ENCODE results near the gene POLE2. TPM values are rescaled to one million over a fixed set of nuclear protein-coding genes. Genes with fewer than 3 reads are reported as not detected.
"Not testable (repeated sequence)": the region's sequence is repeated elsewhere in the genome, so short reads cannot be mapped to it uniquely, and the experiment has no call there.

The POLE2 gene
- total RNA-seq, 1 donor from 2014 or later: 5.4 TPM

DNA sequence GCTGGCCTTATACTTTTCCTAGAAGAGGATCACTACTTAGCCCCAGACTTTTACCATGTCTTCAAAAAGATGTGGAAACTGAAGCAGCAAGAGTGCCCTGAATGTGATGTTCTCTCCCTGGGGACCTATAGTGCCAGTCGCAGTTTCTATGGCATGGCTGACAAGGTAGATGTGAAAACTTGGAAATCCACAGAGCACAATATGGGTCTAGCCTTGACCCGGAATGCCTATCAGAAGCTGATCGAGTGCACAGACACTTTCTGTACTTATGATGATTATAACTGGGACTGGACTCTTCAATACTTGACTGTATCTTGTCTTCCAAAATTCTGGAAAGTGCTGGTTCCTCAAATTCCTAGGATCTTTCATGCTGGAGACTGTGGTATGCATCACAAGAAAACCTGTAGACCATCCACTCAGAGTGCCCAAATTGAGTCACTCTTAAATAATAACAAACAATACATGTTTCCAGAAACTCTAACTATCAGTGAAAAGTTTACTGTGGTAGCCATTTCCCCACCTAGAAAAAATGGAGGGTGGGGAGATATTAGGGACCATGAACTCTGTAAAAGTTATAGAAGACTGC, 65.9 kb downstream of the POLE2 start:
- no peak for DNase-seq (ENCODE audit: low spot score in 2 of 2)
- Histone ChIP-seq H3K4me1 (peaks cover 6 to 29% of the 10 kb centered on the region in 2 donors), H3K36me3 (peaks cover 3 to 23% of the 10 kb centered on the region in 2 donors), H3K27me3 (no peaks in the 10 kb centered on the region), H3K9me3 (no peaks in the 10 kb centered on the region), H3K4me3 (peak overlapping the region; percentile 63 to 98), H3K27ac (peak overlapping the region in 1 of 2 donors; percentile 97)
- intact Hi-C loops (cut with DNase I): loop anchor here (5.0 kb wide), 2 partner anchors 240 to 495 kb away; partner anchors contain the start of gene VCPKMT
- TF ChIP-seq, protein P1, sequence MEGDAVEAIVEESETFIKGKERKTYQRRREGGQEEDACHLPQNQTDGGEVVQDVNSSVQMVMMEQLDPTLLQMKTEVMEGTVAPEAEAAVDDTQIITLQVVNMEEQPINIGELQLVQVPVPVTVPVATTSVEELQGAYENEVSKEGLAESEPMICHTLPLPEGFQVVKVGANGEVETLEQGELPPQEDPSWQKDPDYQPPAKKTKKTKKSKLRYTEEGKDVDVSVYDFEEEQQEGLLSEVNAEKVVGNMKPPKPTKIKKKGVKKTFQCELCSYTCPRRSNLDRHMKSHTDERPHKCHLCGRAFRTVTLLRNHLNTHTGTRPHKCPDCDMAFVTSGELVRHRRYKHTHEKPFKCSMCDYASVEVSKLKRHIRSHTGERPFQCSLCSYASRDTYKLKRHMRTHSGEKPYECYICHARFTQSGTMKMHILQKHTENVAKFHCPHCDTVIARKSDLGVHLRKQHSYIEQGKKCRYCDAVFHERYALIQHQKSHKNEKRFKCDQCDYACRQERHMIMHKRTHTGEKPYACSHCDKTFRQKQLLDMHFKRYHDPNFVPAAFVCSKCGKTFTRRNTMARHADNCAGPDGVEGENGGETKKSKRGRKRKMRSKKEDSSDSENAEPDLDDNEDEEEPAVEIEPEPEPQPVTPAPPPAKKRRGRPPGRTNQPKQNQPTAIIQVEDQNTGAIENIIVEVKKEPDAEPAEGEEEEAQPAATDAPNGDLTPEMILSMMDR (IDR thresholded peaks at IDR 0.05): no peak

DNA sequence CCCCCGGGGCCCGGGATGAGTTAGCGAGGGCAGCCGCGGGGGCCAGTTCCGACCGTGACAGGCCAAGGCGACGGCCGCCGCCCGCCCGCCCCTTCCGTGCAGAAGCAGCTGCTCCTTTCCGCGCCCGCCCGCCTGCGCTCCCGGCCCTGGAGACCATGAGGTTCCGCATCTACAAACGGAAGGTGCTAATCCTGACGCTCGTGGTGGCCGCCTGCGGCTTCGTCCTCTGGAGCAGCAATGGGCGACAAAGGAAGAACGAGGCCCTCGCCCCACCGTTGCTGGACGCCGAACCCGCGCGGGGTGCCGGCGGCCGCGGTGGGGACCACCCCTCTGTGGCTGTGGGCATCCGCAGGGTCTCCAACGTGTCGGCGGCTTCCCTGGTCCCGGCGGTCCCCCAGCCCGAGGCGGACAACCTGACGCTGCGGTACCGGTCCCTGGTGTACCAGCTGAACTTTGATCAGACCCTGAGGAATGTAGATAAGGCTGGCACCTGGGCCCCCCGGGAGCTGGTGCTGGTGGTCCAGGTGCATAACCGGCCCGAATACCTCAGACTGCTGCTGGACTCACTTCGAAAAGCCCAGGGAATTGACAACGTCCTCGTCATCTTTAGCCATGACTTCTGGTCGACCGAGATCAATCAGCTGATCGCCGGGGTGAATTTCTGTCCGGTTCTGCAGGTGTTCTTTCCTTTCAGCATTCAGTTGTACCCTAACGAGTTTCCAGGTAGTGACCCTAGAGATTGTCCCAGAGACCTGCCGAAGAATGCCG, 66.7 kb downstream of the POLE2 start:
- intact Hi-C loops (cut with DNase I): loop anchor here (2.0 to 5.0 kb wide), 3 partner anchors 34 to 496 kb away; partner anchors contain the start of genes RPS29 and VCPKMT
- H3K27me3 ChIP-seq: no peaks in the 10 kb centered on the region
- peak in 1 of 2 donors; percentile 85 for DNase-seq (ENCODE audit: low spot score in 2 of 2)
- no peaks in the 10 kb centered on the region for H3K9me3 ChIP-seq
- peaks cover 3 to 25% of the 10 kb centered on the region in 2 donors for H3K36me3 ChIP-seq
- H3K4me1 ChIP-seq: peaks cover 6 to 29% of the 10 kb centered on the region in 2 donors
- peak overlapping the region; percentile 97 to 98 for H3K27ac ChIP-seq
- H3K4me3 ChIP-seq: peak overlapping the region; percentile 63 to 98
- TF ChIP-seq, protein P1 (IDR thresholded peaks at IDR 0.05): no peak

DNA sequence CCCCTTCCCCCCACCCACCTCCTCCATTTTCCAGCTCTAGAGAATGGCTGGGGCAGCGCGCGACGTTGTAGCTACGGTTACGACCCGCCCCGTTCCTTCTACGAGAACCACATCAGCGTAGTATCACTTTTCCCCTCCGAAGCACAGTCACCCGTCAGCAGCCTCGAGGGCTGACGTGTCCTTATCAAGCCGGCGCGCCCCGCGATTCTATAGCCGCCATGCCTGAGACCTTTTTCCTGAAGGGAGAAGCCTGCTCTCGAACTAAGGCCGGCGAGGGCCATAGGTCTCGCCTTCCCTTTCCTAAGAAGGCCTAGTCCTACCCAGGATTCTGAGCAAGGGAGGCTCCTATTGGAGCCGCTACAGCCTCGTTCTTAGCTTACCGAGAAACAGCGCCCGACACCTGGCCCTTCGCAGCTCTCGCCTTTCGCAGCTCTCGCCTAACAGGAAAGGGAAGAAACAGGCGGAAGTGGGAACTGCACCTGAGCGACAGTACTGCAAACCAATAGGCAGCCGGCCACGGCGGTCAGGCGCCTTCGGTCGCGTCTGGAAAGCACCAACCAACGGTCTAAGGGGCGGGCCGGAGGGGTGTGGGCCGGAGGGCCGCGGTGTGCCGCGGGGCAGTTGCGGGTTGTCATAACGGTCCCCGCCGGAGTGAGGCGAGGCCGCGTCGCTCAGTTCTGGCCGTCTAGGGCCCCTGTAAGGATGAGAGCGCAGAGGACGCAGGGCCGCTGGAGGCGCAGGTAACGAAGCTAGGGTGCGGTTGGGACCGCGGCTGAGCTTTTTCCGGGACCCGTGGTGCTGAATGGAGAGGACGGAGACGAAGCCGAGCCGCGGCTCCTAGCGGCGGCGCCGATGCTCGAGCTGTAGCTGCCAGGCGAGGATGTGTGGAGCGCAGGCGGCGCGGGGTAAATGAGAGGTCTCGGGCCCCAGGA, 67.6 kb downstream of the POLE2 start, which contains the start of the genes MGAT2 and RPL36AL:
Gene MGAT2, plus strand, starts transcription at position 618 of the 932 bp plus-strand sequence. CDS start 470 bp downstream, outside the sequence.
Gene RPL36AL, minus strand, starts transcription at position 445 of the 932 bp plus-strand sequence. CDS start 1,522 bp downstream, outside the sequence.
- Histone ChIP-seq H3K9me3 (no peaks in the 10 kb centered on the region), H3K27ac (peak within 1 kb of the TSS; percentile 97 to 98), H3K4me3 (peak within 1 kb of the TSS; percentile 63 to 98), H3K36me3 (peaks cover 0 to 23% of the 10 kb centered on the region in 2 donors), H3K4me1 (peaks cover 6 to 29% of the 10 kb centered on the region in 2 donors), H3K27me3 (no peaks in the 10 kb centered on the region)
- peak; percentile 95 to 98 for DNase-seq (ENCODE audit: low spot score in 2 of 2)
- TF ChIP-seq, protein P1 (IDR thresholded peaks at IDR 0.05): peak; percentile 20 to 32 (median 30)
- intact Hi-C loops (cut with DNase I): loop anchor here (1.0 to 5.0 kb wide), 5 partner anchors 14 to 497 kb away; partner anchors contain the start of genes LRR1, RPS29 and VCPKMT

DNA sequence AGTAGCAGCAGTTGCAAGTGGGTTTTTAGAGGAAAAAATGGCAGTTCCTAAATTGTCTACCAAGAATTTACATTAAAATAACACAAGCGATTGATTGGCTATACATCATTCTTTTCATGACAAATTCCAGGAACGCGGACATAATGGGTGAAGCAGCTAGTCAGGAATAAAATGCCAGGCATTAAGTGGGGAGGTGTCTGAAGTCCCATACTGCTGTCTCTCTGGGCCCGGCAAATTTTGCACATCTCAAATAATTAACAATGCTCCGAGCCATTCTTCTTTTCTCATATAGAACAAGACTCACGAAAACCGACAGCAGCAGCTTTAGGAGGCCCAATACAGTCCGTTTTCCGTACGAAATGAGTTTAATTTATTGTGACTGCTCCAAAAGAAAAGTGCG, 68.3 kb downstream of the POLE2 start:
- Histone ChIP-seq H3K27ac (peak overlapping the region; percentile 97 to 98), H3K27me3 (no peaks in the 10 kb centered on the region), H3K4me3 (peak overlapping the region; percentile 63 to 98), H3K9me3 (no peaks in the 10 kb centered on the region), H3K36me3 (peaks cover 0 to 23% of the 10 kb centered on the region in 2 donors), H3K4me1 (peaks cover 6 to 29% of the 10 kb centered on the region in 2 donors)
- DNase-seq (ENCODE audit: low spot score in 2 of 2): no peak
- intact Hi-C loops (cut with DNase I): loop anchor here (1.0 to 5.0 kb wide), 5 partner anchors 15 to 498 kb away; partner anchors contain the start of genes LRR1, RPS29 and VCPKMT
- TF ChIP-seq, protein P1 (IDR thresholded peaks at IDR 0.05): no peak

DNA sequence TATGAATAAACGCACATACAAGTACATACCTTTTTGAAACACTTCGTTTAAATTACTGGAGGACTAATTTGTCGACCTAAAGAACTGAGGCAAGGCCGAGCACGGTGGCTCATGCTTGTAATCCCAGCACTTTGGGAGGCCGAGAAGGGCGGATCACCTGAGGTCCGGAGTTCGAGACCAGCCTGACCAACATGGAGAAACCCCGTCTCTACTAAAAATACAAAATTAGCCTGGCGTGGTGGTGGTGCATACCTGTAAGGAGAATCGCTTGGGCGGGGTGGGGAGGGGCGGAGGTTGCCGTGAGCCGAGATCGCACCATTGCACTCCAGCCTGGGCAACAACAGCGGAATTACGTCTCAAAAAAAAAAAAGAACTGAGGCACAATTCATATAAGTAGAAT, 68.7 kb downstream of the POLE2 start:
- peak overlapping the region; percentile 63 to 98 for H3K4me3 ChIP-seq
- DNase-seq (ENCODE audit: low spot score in 2 of 2); intact Hi-C loops (cut with DNase I); H3K27me3 ChIP-seq; H3K9me3 ChIP-seq: not testable (repeated sequence)
- H3K27ac ChIP-seq: peak overlapping the region in 1 of 2 donors; percentile 97
- peaks cover 6 to 28% of the 10 kb centered on the region in 2 donors for H3K4me1 ChIP-seq
- H3K36me3 ChIP-seq: peaks cover 0 to 23% of the 10 kb centered on the region in 2 donors
